SKM-1 treated with dmso at 0.1 percent for 144 hours (cell line): ENCODE results near the gene PDE3A.
"Not testable (repeated sequence)": the region's sequence is repeated elsewhere in the genome, so short reads cannot be mapped to it uniquely, and the experiment has no call there.

Source experiments
- DNase-seq: peaks from one replicate; lab custom pipeline; 2025; ENCODE audit not compliant: unreplicated experiment; lab: John Stamatoyannopoulos, UW

PDE3A gene

DNA sequence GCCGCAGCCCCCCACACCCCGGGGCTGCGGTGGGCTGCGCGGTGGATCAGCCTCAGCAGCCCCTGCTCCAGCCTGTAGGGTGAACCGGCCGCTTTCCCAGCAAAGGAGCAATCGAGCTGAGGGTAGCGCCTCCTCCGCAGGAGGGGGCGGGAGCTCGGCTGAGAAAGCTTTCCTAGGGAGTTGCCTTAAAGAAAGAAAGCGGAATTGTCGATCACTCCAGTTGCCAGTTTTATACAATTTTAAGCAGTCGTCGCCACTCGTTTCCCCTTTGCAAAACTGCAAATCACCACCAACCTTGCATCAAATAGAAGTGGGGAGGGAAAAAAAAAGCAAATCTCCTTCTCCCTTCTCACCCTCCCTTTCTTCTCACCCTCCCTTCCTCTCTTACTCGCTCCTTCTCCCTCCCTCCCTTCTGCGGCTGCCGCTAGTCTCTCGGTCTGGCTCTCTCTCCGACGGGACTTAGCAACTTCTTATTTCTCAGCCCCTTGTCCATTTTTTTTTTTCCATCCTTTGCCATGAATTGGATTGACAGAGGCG, at the start of gene PDE3A:
Gene PDE3A, plus strand, starts transcription at position 424 of the 537 bp plus-strand sequence. CDS start 748 bp downstream, outside the sequence.
- DNase-seq, result peak; percentile 32

DNA sequence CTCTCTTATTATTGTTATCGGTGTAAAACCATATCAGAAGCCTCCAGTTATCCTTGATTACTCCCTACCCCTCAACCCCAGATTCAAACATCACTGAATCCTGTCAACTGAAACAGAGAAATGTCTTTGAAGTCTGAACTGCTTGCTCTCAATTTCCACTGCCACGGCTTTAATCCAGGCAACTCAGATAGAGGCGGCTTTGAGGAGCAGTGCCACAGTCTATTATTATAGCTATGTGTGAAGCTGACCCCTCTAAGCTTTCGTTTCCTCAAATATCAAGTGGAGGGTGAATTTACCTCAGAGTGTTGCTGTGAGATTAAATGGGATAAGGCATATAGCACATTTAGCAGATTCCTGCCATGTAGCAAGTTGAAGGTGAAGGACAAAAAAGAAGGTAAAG, 49.0 kb upstream of the PDE3A start:
- DNase-seq, result no peak

DNA sequence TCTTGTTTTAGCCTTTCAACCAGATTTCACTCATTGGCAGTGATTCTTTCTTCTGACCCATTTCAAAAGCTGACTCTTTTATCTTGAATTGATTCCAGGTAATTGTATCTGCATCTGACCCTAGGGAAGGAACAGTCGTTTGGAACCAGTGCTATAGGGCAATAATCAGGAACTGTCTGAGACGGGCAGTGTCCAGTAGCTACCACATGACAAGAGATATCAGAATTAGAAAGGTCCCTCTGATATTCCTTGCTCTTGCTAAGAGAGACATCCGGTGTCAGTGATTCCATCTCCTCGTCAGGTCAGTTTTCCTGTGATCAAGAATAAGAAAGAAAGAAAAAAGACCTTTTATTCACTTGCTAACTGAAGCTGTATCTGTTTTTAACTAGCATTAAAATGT, 47.8 kb upstream of the PDE3A start:
- DNase-seq, result no peak

DNA sequence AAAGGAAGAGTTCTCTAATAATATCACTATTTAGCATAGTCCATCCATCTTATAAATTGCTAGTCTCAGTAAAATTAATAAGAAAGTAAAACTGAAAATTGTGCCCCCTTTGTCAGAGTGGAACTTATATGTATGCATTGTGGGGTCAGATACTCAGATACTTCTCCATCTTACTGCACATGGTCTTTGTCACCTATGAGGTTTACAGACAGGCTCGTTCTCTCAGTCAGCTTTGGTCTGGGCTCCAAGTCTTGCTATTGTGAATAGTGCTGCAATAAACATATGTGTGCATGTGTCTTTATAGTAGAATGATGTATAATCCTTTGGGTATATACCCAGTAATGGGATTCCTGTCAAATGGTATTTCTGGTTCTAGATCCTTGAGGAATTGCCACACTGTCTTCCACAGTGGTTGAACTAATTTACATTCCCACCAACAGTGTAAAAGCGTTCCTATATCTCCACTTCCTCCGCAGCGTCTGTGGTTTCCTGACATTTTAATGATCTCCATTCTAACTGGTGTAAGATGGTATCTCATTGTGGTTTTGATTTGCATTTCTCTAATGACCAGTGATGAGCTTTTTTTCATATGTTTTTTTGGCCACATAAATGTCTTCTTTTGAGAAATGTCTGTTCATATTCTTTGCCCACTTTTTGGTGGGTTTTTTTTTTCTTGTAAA, 37.4 kb upstream of the PDE3A start:
- not testable (repeated sequence) for DNase-seq

DNA sequence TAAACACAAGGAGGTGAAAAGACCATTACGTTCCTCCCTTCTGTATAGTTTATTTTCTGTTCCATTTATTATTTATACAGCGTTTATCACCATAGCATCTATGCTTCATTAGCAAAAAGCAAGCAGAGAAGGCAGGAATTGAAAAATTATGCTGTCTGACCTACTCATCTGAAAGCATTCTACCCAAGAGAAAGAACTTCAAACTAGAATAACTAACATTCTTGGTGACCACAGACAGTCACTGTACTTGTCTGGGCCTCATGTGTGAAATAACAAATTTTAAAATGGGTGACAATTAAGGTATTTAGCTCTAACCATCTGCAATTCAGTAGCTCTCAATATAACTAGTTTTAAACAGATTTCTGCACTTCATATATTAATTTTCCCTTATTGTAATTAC, 29.3 kb upstream of the PDE3A start:
- no peak for DNase-seq

DNA sequence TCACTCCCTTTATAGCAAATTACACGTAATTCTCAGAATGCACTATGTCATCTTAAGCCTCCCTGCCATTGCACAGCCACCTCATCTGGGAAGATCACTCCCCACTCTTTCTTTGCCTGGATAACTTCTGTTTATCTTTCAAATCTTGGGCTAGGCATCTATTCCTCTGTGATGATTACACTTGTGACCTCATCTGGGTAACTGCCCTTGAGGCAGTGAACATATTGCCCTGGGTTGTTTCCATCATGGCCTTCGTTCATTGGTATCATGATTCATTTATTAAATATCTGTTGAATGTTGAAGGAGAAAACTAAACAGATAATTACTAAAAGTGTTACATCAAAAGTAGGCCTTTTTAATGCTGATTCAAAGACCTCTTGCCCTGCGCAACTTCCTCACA, 26.2 kb upstream of the PDE3A start:
- no peak for DNase-seq

DNA sequence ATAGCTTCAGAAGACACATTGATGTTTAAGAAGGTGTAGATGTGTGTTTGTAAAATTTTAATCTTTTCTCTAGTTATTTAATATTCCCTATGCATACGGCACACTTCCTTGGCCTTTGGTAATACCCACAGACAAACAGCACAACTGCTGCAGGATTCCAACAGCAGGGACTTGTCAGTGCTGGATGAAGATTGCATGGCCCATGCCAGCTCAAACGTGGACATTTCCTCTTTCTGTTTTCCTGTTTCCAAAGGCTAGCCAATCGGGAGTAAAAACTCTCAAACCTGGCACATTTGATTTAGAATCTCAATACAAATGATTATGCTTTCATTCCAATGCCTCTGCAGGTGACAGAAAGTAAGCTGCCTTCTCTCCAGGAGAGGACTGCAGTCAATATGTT, 22.5 kb upstream of the PDE3A start:
- no peak for DNase-seq

DNA sequence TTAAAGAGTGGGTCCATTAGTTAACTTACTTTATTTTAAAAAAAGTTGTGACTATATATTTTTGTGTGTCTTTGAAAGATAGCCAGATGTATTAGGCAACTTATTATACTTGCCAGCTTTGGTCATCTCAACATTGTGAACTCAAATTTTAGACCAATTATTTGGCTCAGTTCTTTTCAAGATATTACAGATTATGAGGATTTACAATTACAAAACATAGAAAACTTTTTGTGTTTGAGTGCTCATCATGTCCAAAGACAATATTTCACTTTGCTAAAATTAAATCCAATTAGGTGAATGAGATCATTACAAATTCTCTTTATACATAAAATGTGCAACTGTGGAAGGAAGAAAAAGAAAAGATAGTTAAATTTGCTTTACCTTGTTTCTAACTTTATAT, 18.3 kb upstream of the PDE3A start:
- DNase-seq, result no peak

DNA sequence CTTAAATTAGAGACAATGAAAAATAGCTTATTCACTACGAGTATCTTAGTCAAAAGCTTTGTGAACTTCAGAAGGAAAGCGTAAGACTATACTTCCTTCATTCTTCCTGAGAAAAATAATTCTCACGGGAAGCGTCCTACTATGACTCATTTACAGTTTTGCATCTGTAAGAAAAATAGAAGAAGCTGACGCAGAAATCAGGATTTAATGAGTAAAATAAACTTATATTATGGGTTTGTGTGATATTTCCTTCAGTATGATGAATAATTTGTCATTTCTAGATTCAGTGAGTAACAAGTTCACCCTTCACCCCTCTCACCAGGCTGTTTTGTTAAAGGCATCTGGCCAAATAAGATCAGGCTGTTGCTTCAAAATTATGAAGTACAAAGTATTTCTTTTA, 17.8 kb upstream of the PDE3A start:
- DNase-seq, result no peak

DNA sequence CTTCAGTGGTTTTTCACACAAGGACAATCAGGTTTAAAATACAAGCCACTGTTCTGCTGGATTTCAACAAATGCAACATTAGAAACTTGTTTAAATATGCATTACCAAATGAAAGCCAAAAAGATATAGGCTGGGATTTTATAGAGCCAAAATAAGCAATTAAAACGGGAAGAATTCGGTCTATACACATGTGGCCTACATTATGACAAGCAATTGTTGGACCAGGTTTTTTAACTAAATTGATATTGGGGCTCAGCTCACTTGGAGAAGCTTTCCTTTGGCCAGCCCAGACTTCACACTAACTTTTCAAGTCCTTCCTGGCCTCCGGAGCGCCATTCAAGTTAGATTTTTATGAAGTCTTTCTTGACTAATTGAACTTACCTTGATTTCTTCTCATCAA, 16.9 kb upstream of the PDE3A start:
- no peak for DNase-seq

DNA sequence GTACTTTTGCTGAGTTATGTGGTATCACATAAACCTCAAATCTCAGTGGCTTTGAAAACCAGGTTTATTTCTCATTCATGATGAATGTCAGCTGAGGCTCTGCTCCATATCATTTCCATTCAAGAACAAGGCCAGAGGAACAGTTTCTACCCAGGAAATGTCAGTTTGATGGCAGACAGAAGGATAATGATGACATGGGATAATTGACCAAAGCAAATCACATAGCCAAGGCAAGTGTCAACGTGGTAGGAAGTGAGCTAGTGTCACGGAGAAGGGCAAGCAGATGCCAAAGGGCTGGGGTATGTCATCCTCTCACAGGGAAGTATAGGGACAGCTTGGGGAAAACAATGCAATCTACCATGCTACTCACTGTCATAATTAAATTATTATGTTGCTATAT, 12.3 kb upstream of the PDE3A start:
- no peak for DNase-seq

DNA sequence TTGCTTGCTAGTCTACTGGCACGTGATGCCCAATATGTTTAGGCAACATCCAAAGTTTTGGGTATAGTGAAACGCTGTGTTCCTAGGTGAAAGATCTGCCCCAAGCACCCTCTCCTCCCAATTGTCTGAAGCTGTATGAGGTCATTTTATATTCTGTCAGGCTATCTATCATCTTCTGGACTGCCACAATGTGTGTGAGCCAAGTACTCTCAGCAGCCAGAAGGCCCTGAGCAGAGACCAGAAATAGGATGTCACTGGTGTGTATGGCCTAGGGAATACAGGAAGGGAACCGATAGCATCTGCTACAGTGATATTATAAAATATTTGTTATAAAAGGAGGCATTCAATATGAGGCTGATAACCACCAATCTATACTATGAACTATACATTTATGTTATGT, 7.9 kb upstream of the PDE3A start:
- DNase-seq, result no peak

DNA sequence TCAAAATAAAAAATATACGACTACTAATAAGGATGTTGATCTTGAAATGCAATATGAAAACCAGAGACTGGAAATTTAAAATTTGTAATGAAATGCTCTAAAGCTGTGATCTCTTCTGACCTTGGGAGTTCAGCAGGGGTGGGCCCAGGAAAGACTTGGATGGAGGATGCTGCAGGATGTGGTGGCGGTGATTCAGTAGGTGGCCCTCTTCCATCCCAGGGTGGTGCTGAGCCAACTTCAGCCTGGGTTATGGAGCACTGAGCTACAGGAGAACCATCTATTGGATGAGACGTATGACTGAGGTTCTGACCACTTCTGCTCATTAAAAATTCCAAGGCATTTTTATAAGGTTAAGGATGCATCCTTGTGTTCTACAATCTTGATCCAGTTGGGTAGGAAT, 6.9 kb upstream of the PDE3A start:
- no peak for DNase-seq

DNA sequence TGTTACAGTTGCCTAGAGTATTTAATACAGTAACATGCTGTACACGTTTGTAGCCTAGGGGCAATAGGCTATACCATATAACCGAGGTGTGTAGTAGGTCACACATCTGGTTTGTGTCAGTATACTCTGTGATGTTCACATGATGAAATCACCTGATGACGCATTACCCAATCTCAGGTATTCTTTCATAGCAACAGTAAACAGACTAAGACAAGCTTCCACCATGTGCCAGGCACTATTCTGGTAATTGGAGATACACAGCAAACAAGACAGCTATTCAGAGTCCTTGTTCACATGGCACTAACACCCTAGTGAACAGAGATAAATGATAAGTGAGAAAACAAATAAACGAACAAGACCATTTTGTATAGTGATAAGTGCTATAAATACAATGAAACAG, 3.8 kb upstream of the PDE3A start:
- DNase-seq, result no peak

DNA sequence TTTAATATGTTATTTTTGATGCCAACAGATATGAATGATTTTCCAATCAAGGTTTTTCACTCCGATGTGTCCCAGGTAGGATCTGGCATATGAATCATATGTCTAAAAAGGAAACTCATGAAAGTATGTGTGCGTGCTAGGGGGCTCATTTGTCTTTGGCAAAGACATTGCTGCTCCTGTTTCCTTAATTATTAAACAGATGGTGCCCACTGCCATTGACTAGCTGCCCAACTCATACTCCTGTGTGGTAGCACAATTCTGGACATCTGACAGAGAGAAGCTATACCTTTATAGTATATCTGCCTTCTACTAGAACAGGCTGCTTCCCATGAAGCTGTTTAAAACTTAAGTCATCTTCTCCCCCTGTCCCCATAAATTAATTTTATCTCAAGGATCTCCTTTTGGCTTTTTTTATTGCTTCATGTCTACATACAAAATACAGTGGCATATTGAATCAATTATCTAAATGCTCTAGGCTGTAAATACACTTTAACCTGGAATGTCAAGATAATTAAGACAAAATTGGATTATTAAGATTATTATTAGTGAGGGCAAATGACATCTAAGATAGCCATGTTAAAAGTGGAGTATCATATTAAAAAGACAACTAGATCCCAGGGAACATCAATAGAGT, 1.4 kb upstream of the PDE3A start:
- DNase-seq, result no peak

DNA sequence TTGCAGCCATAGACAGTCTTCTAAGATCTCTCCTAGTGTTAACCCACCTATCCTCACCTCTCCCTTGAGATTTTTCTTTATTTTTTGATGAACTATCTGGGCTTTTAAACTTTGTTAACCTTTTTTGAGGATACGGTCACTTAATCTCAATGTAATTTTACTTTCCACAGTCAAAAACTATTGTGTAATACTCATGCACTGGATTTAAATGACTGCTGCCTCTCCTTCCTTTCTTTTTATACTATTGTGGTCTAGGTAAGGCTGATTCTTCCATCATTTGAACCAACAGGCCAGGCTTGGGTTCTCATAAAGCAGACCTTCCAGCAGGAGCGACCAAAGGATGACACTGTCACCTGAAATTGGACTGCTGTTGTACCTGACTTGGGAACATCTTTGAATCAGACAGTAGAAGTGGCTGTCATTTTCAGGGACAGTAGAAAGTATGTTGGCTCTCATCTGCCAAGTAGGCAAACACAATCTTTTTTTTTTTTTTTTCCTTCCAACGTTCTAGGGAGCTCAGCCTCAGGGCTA, 689 bp upstream of the PDE3A start:
- no peak for DNase-seq

DNA sequence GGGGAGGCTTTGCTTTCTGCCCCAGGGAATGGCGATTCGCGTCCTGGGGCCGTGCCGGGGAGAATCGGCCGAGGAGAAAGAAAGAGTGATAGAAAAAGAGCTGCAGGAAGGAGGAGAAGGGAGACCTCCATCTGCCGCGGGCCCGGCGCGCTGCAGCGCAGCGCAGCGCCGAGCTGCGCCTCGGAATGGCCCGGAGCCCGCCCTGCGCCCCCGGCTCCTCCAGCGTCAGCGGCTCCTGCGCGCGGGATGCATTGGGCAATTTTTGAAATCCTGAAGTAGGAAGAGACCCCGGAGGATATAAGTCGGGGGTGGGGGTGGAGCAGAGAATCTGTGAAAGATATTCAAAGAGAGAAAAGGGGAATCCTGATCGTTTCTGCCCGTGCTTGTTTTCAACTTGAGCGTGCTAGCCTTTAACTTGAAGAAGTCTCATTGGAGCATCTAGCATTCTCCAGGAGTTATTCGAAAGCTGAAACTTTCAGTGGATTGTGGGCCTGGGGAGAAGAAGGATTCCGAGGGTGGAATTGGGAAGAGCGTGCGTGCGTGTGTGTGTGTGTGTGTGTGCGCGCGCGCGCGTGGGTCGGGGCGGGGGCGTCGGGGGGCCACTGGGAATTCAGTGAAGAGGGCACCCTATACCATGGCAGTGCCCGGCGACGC, 441 bp downstream of the PDE3A start:
- no peak for DNase-seq

DNA sequence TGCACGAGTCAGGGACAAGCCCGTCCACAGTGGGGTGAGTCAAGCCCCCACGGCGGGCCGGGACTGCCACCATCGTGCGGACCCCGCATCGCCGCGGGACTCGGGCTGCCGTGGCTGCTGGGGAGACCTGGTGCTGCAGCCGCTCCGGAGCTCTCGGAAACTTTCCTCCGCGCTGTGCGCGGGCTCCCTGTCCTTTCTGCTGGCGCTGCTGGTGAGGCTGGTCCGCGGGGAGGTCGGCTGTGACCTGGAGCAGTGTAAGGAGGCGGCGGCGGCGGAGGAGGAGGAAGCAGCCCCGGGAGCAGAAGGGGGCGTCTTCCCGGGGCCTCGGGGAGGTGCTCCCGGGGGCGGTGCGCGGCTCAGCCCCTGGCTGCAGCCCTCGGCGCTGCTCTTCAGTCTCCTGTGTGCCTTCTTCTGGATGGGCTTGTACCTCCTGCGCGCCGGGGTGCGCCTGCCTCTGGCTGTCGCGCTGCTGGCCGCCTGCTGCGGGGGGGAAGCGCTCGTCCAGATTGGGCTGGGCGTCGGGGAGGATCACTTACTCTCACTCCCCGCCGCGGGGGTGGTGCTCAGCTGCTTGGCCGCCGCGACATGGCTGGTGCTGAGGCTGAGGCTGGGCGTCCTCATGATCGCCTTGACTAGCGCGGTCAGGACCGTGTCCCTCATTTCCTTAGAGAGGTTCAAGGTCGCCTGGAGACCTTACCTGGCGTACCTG, 1.1 kb downstream of the PDE3A start:
- DNase-seq, result peak; percentile 3

DNA sequence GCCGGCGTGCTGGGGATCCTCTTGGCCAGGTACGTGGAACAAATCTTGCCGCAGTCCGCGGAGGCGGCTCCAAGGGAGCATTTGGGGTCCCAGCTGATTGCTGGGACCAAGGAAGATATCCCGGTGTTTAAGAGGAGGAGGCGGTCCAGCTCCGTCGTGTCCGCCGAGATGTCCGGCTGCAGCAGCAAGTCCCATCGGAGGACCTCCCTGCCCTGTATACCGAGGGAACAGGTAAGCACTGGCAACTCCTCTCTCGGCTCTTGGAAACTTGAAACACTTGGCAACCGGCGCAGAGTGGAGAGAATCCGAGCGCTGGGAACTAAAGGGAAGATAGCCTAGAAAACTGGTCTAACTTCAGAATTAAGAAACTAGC, 1.7 kb downstream of the PDE3A start:
- no peak for DNase-seq

DNA sequence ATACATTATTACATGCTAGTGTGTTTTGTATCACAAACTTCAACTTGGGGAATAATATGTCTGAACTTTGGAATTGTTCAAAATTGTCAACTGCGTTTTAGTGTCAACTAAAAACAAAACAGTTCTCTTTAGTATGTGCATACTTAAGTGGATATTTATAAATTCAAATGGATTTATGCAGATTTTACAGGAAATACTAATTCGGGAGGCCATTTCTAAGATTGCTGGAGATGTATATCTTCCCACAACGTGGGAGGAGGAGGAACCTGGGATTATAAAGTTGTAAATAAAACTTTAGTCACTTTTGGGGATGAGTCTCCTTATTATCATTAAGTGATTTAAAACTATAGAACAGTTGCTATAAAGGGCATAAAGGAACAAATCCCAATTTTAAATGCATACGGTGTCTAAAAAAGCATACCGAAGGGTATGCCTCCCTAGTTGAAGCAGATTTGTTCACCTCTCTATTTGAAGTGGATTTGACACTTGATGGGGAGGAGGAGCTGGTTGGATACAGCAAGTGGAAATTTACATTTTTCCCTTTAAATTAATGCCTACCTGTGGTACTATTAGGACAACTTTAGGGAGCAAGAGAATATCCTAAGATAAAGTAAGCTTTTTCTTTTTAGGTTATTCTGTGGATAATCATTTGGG, 2.7 kb downstream of the PDE3A start:
- no peak for DNase-seq
